Measurements from ENCODE around the gene A2M. TPM values are rescaled to one million over a fixed set of nuclear protein-coding genes. Genes with fewer than 3 reads are reported as not detected.

Gene A2M
- total RNA-seq, 1 experiment from 2014 or later: not detected

DNA sequence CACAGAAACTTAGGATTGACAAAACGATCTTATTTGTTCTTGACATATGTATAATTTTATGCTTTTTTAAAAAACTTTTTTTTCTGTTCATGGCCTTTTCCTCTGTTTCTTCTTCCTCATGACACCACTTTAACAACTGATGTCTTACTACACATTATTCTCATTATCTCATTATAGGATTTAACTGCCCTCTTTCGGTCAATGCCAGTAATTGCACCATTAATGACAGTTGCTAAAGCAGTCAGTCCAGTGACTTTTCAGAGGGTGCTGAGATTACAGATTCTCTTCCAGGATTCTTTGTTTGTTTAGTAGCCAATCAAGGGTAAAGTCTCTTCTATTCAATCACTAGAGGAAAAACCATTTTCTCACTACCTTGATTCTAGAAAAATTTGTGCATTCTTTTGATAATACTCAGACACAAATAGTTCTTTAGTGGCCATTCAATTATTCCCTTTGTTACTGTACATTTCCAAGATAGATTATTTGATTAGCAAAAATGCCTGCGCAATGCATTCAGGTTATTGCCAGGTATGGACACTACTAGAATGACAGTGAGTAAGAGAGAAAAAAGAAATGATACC, 76.2 kb downstream of the A2M start:
- Histone ChIP-seq H3K36me3 (ENCODE audit: insufficient read depth, low read length) (no peaks in the 10 kb centered on the region), H3K9ac (ENCODE audit: low read length) (no peak overlapping the region), H3K27me3 (ENCODE audit: low read length) (no peaks in the 10 kb centered on the region), H3K27ac (ENCODE audit: low read length) (no peak overlapping the region), H3K79me2 (ENCODE audit: low read length) (no peaks in the 10 kb centered on the region), H3K9me2 (replicated peaks; ENCODE audit: insufficient read depth, low read length) (no peaks in the 10 kb centered on the region), H3K9me3 (ENCODE audit: low read length) (no peaks in the 10 kb centered on the region), H4K20me1 (ENCODE audit: insufficient read depth, low read depth, low read length) (no peaks in the 10 kb centered on the region), H3K4me1 (ENCODE audit: low read length) (no peaks in the 10 kb centered on the region), H3K4me3 (ENCODE audit: low read length) (no peak overlapping the region), H3K4me2 (ENCODE audit: low read depth, low read length, poor library complexity, severe bottlenecking) (no peak overlapping the region), H2AFZ (ENCODE audit: low read length) (no peak overlapping the region)
- DNase-seq: peak; percentile 85

DNA sequence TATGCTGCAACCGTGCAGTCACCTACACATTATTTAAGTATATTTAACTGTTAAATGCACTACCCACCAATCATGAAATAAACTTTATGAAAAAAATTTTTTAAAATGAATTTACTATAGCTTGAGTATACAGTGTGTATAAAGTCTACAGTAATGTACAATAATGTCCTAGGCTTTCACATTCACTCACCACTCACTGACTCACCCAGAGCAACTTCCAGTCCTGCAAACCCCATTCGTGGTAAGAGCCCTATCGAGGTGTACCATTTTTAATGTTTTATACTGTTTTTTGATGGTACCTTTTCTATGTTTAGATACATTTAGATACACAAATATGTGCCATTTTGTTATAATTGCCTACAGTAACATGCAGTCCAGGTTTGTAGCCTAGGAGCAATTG, 78.3 kb downstream of the A2M start:
- Histone ChIP-seq H3K4me2 (ENCODE audit: low read depth, low read length, poor library complexity, severe bottlenecking) (no peak overlapping the region), H3K36me3 (ENCODE audit: insufficient read depth, low read length) (no peaks in the 10 kb centered on the region), H4K20me1 (ENCODE audit: insufficient read depth, low read depth, low read length) (no peaks in the 10 kb centered on the region), H3K27ac (ENCODE audit: low read length) (no peak overlapping the region), H3K9ac (ENCODE audit: low read length) (no peak overlapping the region), H3K79me2 (ENCODE audit: low read length) (no peaks in the 10 kb centered on the region), H3K4me1 (ENCODE audit: low read length) (no peaks in the 10 kb centered on the region), H3K27me3 (ENCODE audit: low read length) (no peaks in the 10 kb centered on the region), H2AFZ (ENCODE audit: low read length) (no peak overlapping the region), H3K9me3 (ENCODE audit: low read length) (no peaks in the 10 kb centered on the region), H3K4me3 (ENCODE audit: low read length) (no peak overlapping the region), H3K9me2 (replicated peaks; ENCODE audit: insufficient read depth, low read length) (no peaks in the 10 kb centered on the region)
- no peak for DNase-seq

DNA sequence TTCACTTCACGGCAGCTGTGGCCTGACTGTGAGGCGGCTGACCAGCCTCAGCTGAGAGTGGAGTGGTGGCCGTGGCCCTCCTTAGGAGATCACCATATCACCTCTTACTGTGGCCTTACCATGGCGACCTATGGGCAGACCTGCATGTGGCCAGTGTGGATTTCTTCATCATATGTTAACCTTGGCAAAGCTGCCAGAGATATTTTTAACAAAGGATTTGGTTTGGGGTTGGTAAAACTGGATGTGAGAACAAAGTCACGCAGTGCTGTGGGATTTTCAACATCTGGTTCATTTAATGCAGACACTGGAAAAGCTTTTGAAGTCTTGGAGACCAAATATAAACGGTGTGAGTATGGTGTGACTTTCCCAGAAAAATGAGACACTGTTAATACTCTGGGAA, 79.5 kb downstream of the A2M start:
- H4K20me1 ChIP-seq (ENCODE audit: insufficient read depth, low read depth, low read length): no peaks in the 10 kb centered on the region
- no peak overlapping the region for H3K4me3 ChIP-seq (ENCODE audit: low read length)
- H2AFZ ChIP-seq (ENCODE audit: low read length): no peak overlapping the region
- no peaks in the 10 kb centered on the region for H3K36me3 ChIP-seq (ENCODE audit: insufficient read depth, low read length)
- H3K27me3 ChIP-seq (ENCODE audit: low read length): no peaks in the 10 kb centered on the region
- no peaks in the 10 kb centered on the region for H3K4me1 ChIP-seq (ENCODE audit: low read length)
- H3K9me3 ChIP-seq (ENCODE audit: low read length): no peaks in the 10 kb centered on the region
- H3K27ac ChIP-seq (ENCODE audit: low read length): no peak overlapping the region
- DNase-seq: no peak
- H3K79me2 ChIP-seq (ENCODE audit: low read length): no peaks in the 10 kb centered on the region
- H3K4me2 ChIP-seq (ENCODE audit: low read depth, low read length, poor library complexity, severe bottlenecking): no peak overlapping the region
- no peaks in the 10 kb centered on the region for H3K9me2 ChIP-seq (replicated peaks; ENCODE audit: insufficient read depth, low read length)
- H3K9ac ChIP-seq (ENCODE audit: low read length): no peak overlapping the region

DNA sequence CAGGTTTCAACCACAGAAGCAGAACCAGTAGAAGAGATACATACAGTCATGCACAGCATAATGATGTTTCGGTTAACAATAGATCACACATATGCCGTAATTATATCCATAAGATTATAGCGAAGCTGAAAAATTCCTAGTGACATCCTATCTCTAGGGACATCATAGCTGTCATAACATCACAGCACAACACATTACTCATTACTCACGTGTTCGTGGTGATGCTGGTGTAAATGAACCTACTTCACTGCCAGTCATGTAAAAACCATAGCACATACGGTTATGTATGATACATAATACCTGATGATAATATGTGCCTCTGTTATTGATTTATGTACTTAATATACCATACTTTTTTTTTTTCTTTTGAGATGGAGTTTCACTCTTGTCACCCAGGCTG, 81.6 kb downstream of the A2M start:
- H3K9ac ChIP-seq (ENCODE audit: low read length): no peak overlapping the region
- no peaks in the 10 kb centered on the region for H4K20me1 ChIP-seq (ENCODE audit: insufficient read depth, low read depth, low read length)
- no peaks in the 10 kb centered on the region for H3K9me2 ChIP-seq (replicated peaks; ENCODE audit: insufficient read depth, low read length)
- no peaks in the 10 kb centered on the region for H3K4me1 ChIP-seq (ENCODE audit: low read length)
- DNase-seq: no peak
- no peak overlapping the region for H2AFZ ChIP-seq (ENCODE audit: low read length)
- H3K36me3 ChIP-seq (ENCODE audit: insufficient read depth, low read length): no peaks in the 10 kb centered on the region
- H3K27ac ChIP-seq (ENCODE audit: low read length): no peak overlapping the region
- no peak overlapping the region for H3K4me2 ChIP-seq (ENCODE audit: low read depth, low read length, poor library complexity, severe bottlenecking)
- H3K4me3 ChIP-seq (ENCODE audit: low read length): no peak overlapping the region
- H3K9me3 ChIP-seq (ENCODE audit: low read length): no peaks in the 10 kb centered on the region
- H3K27me3 ChIP-seq (ENCODE audit: low read length): no peaks in the 10 kb centered on the region
- no peaks in the 10 kb centered on the region for H3K79me2 ChIP-seq (ENCODE audit: low read length)

DNA sequence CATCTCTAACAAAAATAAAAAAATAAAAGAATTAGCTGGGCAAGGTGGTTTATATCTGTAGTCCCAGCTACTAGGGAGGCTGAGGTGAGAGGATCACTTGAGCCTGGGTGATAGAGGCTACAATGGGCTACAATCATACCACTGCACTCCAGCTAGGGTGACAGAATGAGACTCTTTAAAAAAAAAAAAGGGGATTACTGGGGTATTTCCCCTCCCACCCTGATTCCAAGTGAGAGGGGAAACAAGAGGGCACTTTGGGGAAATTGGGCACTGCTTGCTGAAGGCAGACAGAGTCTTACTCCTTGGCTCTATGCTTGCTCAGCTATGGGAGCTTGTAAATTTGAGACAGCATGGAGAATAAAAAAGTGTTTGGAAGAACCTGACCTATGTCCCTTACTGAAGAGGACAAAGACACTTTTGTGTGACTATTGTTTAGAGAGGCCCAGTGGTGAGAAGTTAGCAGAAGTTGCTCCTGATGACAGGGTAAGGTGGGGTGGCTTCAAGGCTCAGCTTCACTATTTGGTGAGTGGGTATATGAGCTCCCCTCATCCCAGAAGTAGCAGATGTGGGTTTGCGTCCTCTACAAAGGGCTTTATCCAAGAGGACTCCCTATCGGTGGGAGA, 82.3 kb downstream of the A2M start:
- Histone ChIP-seq H3K79me2 (ENCODE audit: low read length) (no peaks in the 10 kb centered on the region), H3K9ac (ENCODE audit: low read length) (no peak overlapping the region), H3K36me3 (ENCODE audit: insufficient read depth, low read length) (no peaks in the 10 kb centered on the region), H3K27ac (ENCODE audit: low read length) (no peak overlapping the region), H3K4me1 (ENCODE audit: low read length) (no peaks in the 10 kb centered on the region), H4K20me1 (ENCODE audit: insufficient read depth, low read depth, low read length) (no peaks in the 10 kb centered on the region), H3K27me3 (ENCODE audit: low read length) (no peaks in the 10 kb centered on the region), H2AFZ (ENCODE audit: low read length) (no peak overlapping the region), H3K9me2 (replicated peaks; ENCODE audit: insufficient read depth, low read length) (no peaks in the 10 kb centered on the region), H3K4me2 (ENCODE audit: low read depth, low read length, poor library complexity, severe bottlenecking) (no peak overlapping the region), H3K9me3 (ENCODE audit: low read length) (no peaks in the 10 kb centered on the region), H3K4me3 (ENCODE audit: low read length) (no peak overlapping the region)
- no peak for DNase-seq

DNA sequence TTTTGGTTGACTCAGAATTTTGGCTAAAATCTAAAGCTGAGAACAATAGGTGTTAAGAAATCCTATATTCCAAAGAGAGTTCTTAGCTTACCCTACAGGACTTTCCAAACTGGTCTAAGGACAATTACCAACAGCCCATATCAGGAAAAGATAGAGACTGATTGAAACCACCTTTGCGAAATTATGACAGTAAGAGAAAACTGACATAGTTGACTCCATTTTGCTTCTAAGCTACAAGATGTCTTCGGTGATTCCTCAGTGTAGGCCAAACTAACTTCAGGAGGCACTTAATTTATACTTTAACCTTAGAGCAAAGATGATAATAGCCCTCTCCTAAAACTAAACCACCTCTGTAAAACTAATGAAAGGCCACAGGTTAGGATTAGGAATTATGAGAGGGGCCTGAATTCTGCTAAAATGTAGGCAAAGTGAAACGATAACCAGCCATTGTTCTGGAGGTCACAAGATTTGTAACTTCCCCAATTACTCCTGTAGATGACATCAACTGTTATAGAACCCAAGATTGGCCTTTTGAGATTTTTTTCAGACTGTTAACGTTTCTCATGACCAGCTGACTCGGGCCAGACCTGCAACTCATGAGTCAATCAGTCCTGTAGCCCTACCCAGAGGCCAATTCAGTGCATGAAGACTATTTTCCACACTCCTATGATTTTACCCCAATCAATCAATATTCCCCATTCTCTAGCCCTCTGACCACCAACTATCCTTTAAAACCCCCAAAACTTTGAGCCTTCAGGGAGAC, 83.3 kb downstream of the A2M start:
- no peaks in the 10 kb centered on the region for H3K79me2 ChIP-seq (ENCODE audit: low read length)
- H2AFZ ChIP-seq (ENCODE audit: low read length): no peak overlapping the region
- no peak overlapping the region for H3K9ac ChIP-seq (ENCODE audit: low read length)
- no peak for DNase-seq
- H3K4me2 ChIP-seq (ENCODE audit: low read depth, low read length, poor library complexity, severe bottlenecking): no peak overlapping the region
- H3K4me3 ChIP-seq (ENCODE audit: low read length): no peak overlapping the region
- H3K9me2 ChIP-seq (replicated peaks; ENCODE audit: insufficient read depth, low read length): no peaks in the 10 kb centered on the region
- H3K9me3 ChIP-seq (ENCODE audit: low read length): no peaks in the 10 kb centered on the region
- H3K27ac ChIP-seq (ENCODE audit: low read length): no peak overlapping the region
- H4K20me1 ChIP-seq (ENCODE audit: insufficient read depth, low read depth, low read length): no peaks in the 10 kb centered on the region
- H3K27me3 ChIP-seq (ENCODE audit: low read length): no peaks in the 10 kb centered on the region
- no peaks in the 10 kb centered on the region for H3K36me3 ChIP-seq (ENCODE audit: insufficient read depth, low read length)
- no peaks in the 10 kb centered on the region for H3K4me1 ChIP-seq (ENCODE audit: low read length)

DNA sequence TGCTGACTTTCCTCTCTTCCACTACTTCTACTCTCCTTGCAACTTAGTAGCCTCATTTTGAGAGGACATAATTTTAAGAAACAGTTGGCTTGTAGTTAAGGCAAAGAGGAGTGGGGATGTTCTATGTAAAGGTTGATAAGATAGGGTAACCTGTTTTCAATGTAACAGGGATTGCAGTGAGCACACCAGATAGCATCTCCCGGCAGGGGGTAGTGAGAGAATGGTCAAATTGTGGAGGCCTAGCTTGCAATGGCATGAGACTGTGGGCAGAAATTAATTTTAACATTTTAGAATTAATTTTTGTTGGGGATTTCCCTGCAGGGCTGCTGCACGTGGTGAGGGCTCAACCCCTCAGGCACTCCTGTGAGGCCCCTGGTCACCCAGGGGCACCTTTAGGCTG, 84.9 kb downstream of the A2M start:
- H3K9me2 ChIP-seq (replicated peaks; ENCODE audit: insufficient read depth, low read length): no peaks in the 10 kb centered on the region
- no peak overlapping the region for H3K27ac ChIP-seq (ENCODE audit: low read length)
- H3K36me3 ChIP-seq (ENCODE audit: insufficient read depth, low read length): no peaks in the 10 kb centered on the region
- no peak overlapping the region for H2AFZ ChIP-seq (ENCODE audit: low read length)
- H3K79me2 ChIP-seq (ENCODE audit: low read length): no peaks in the 10 kb centered on the region
- no peak overlapping the region for H3K4me3 ChIP-seq (ENCODE audit: low read length)
- H3K4me1 ChIP-seq (ENCODE audit: low read length): no peaks in the 10 kb centered on the region
- H4K20me1 ChIP-seq (ENCODE audit: insufficient read depth, low read depth, low read length): no peaks in the 10 kb centered on the region
- no peaks in the 10 kb centered on the region for H3K9me3 ChIP-seq (ENCODE audit: low read length)
- DNase-seq: no peak
- no peaks in the 10 kb centered on the region for H3K27me3 ChIP-seq (ENCODE audit: low read length)
- no peak overlapping the region for H3K4me2 ChIP-seq (ENCODE audit: low read depth, low read length, poor library complexity, severe bottlenecking)
- H3K9ac ChIP-seq (ENCODE audit: low read length): no peak overlapping the region

DNA sequence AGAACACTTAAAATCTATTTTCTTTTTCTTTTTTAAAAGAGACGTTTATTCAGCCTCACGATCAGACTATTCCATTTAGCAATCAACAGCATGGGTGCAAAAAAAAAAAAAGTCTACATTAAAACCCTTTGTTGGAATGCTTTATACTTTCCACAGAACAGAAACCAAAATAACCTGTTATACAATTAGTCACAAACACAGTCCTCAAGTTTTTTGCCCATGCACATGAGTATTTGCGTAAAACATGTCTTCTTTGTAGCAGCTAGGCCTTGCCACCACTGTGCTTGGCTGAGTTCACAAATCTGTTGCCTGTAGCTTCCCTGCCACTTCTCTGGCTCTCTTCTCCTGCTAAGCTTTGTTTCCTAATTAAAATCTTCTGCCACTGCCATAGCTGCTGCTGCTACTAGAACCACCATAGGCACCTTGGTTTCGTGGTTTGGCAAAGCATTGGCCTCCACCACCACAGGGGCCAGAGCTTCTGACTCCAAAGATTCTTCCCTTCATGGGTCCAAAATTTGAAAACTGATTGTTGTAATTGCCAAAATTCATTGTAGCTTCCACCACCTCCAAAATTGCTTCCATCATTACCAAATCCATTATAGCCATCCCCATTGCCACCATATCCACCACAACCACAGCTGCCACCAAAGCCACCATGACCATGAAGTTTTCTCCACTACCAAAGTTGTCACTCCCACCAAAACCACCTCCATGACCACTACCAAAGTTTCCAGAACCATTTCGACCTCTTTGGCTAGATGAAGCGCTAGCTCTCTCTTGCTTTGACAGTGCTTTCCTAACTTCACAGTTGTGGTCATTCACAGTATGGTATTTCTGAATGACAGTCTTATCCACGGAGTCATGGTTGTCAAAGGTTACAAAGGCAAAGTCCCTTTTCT, 88.3 kb downstream of the A2M start:
- no peaks in the 10 kb centered on the region for H3K27me3 ChIP-seq (ENCODE audit: low read length)
- H2AFZ ChIP-seq (ENCODE audit: low read length): no peak overlapping the region
- DNase-seq: no peak
- no peaks in the 10 kb centered on the region for H4K20me1 ChIP-seq (ENCODE audit: insufficient read depth, low read depth, low read length)
- H3K9me3 ChIP-seq (ENCODE audit: low read length): no peaks in the 10 kb centered on the region
- H3K36me3 ChIP-seq (ENCODE audit: insufficient read depth, low read length): no peaks in the 10 kb centered on the region
- no peaks in the 10 kb centered on the region for H3K9me2 ChIP-seq (replicated peaks; ENCODE audit: insufficient read depth, low read length)
- no peaks in the 10 kb centered on the region for H3K4me1 ChIP-seq (ENCODE audit: low read length)
- H3K4me2 ChIP-seq (ENCODE audit: low read depth, low read length, poor library complexity, severe bottlenecking): no peak overlapping the region
- H3K27ac ChIP-seq (ENCODE audit: low read length): no peak overlapping the region
- H3K4me3 ChIP-seq (ENCODE audit: low read length): no peak overlapping the region
- no peaks in the 10 kb centered on the region for H3K79me2 ChIP-seq (ENCODE audit: low read length)
- H3K9ac ChIP-seq (ENCODE audit: low read length): no peak overlapping the region

Data from Karpas-422 (cell line).